A549 (cell line): ENCODE results near the gene LUC7L2. TPM values are rescaled to one million over a fixed set of nuclear protein-coding genes. Genes with fewer than 3 reads are reported as not detected.

ENCODE experiments used
- ATAC-seq, 2 experiments: fragments of 200-7000 bp in 1 of 2; fragments of >200 bp in 1 of 2; cut with Nextera tagmentation in 1 of 2; cut with Tn5 transposase in 1 of 2; 3 replicates each; pipeline versions ENCODE4 v1.8.0 to v1.9.1; 2018 to 2020; ENCODE audit warnings: mild to moderate bottlenecking in 1 of 2, moderate library complexity in 1 of 2
- CTCF ChIA-PET: fragments of 300-600 bp; sonication (Branson Sonifier 250); formaldehyde crosslinking; extraction: SDS; loops from one replicate; lab custom pipeline; 2021; ENCODE audit warnings: antibody characterized with exemption, inconsistent platforms; lab: Yijun Ruan, JAX
- POLR2A ChIA-PET: fragments of 350-600 bp; formaldehyde crosslinking; extraction: SDS; loops from one replicate; lab custom pipeline; 2021; ENCODE audit warnings: antibody characterized with exemption, inconsistent platforms; lab: Yijun Ruan, JAX
- DNase-seq, 2 experiments: peaks; one replicate each; pipeline versions ENCODE4 v3.0.0 to v3.0.0-alpha.2; 2011 to 2016; ENCODE audit warnings: low read depth in 1 of 2, low spot score in 1 of 2
- FAIRE-seq: peaks from 2 replicates; lab custom pipeline; 2011; peaks lifted over from hg19 to GRCh38; lab: Jason Lieb, UNC
- H3K27ac ChIP-seq, 2 experiments: fragments of >200 bp; sonication (Bioruptor Twin); formaldehyde crosslinking; 3 replicates each; pipeline ENCODE4 v1.5.1; 2016 to 2017
- H3K4me1 ChIP-seq: fragments of >200 bp; sonication (Bioruptor Twin); formaldehyde crosslinking; 3 replicates; pipeline ENCODE4 v1.6.1; 2016
- H3K4me2 ChIP-seq: fragments of >200 bp; sonication (Bioruptor Twin); formaldehyde crosslinking; 3 replicates; pipeline ENCODE4 v1.6.1; 2016
- H3K4me3 ChIP-seq: fragments of >200 bp; sonication (Bioruptor Twin); formaldehyde crosslinking; 3 replicates; pipeline ENCODE4 v1.5.1; 2016
- H3K9me3 ChIP-seq: fragments of >200 bp; sonication (Bioruptor Twin); formaldehyde crosslinking; 3 replicates; pipeline ENCODE4 v1.6.1; 2016
- EHMT2 ChIP-seq: fragments of 200-600 bp; sonication (generic); IDR thresholded peaks from 2 replicates; pipeline ENCODE4 v1.6.1; 2016; ENCODE audit warnings: antibody characterized with exemption, low read depth, mild to moderate bottlenecking, moderate library complexity
- FOXS1 ChIP-seq: fragments of 250-450 bp; sonication (Bioruptor Pico); IDR thresholded peaks from 2 replicates; pipeline ENCODE4 v1.5.0; 2020; ENCODE audit warnings: mild to moderate bottlenecking, moderate library complexity
- HES2 ChIP-seq: fragments of >200 bp; sonication (Bioruptor Twin); formaldehyde crosslinking; IDR thresholded peaks from 2 replicates; pipeline ENCODE4 v1.6.1; 2016
- MAFK ChIP-seq: fragments of 450-650 bp; IDR thresholded peaks from 2 replicates; pipeline ENCODE4 v1.6.1; 2014; ENCODE audit not compliant: partially characterized antibody
- MAX ChIP-seq: IDR thresholded peaks from 2 replicates; pipeline ENCODE4 v1.6.1; 2012
- NFE2L2 ChIP-seq: fragments of 150-350 bp; conservative IDR thresholded peaks from 2 replicates; pipeline ENCODE4 v1.6.1; 2014; ENCODE audit warnings: low read length
- PBX3 ChIP-seq: IDR thresholded peaks from 2 replicates; pipeline ENCODE4 v1.6.1; 2012
- WGBS: methylation state at CpG from one replicate; pipeline ENCODE4 v1.1.6; 2017; ENCODE audit errors: missing lambda C conversion rate; 5-methylcytosine and 5-hydroxymethylcytosine counted together
- polyA plus RNA-seq, 4 experiments: library from polyadenylated mRNA; depleted of rRNA in 3 of 4; stranded (reverse); fragments of >200 nt; fragmentation: RNase III in 1 of 4; extraction: RNeasy Plus Mini Kit Qiagen cat#74134 plus additional on column Dnase treatment in 1 of 4; gene quantifications; 2 replicates in 3 of 4; 3 replicates in 1 of 4; pipeline ENCODE4 v1.2.3, GENCODE V29; 2011 to 2017
- small RNA-seq, 6 experiments: library from RNA; depleted of rRNA; stranded (forward); fragments of <200 nt; gene quantifications; one replicate each; pipeline ENCODE3, GENCODE V24; 2012

LUC7L2 gene
- polyA plus RNA-seq, 2 of the 4 experiments (the other 2 are of a cell fraction): 49.5 to 75.7 TPM

DNA sequence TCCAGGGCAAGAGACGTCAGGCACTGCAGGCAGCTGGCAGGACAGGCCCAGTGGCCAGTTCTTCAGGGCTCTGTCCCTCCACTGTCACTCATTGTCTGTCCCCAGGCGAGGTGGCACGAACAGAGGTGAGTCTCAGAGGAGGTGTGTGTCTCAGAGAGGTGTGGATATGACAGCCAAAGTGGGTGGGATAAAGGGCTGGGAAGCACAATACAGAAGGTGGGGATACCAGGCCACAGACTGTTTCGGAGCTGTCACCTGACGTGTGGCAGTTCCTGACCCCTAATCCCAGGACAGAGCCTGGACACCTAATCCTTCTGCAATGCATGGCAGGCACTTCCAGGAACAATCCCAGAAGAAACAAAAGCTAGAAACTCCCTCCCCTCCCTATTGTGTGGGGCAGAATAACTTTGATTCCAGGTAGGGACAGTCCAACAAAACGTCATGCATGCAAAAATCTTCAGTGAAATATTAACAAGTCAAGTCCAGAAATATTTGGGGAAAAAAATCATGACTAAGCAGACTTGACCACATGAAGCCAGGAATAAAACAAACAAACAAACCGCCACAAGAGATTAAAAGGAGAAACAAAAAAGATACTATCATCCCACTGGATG, 112.2 kb downstream of the LUC7L2 start:
- TF ChIP-seq PBX3 (0 out of 2 replicates have a peak, but pooled peaks have one; percentile 32), FOXS1 (0 out of 2 replicates have a peak, but pooled peaks have one; percentile 34), EHMT2 (no peak), HES2 (no peak), MAX (peak; percentile 34), MAFK (peak; percentile 98), NFE2L2 (peak; percentile 29; the same call in 1 of the 2 replicates)
- Histone ChIP-seq H3K4me2 (peak overlapping the region; percentile 71), H3K4me1 (peaks cover 17% of the 10 kb centered on the region), H3K4me3 (no peak overlapping the region), H3K9me3 (peaks cover 11% of the 10 kb centered on the region), H3K27ac (peak overlapping the region; percentile 69 to 90)
- FAIRE-seq: peak; percentile 82
- peak; percentile 77 to 82 for ATAC-seq
- ChIA-PET POLR2A (no interaction called here), CTCF (interaction anchor here (0.6 to 3.2 kb wide), 4 partner anchors 10 to 185 kb away, joined by 4 to 14 read pairs (median 6); no protein-coding TSS in a partner anchor)
- 42% methylated on average over 7 of the region's 7 CpGs for WGBS
- DNase-seq: peak; percentile 44 to 72

Small RNA genes lying within 50 kb of the gene (small RNA-seq; reads per million reads assigned to genes)
- gene RNU6-206P: 0 reads per million in 6 experiments
- gene RNU6-911P: 0 reads per million in 6 experiments

Other genes starting within 250 kb of the LUC7L2 start
- 5.6 and 5.7 TPM in 2 replicates for gene UBN2, start 128.7 kb upstream of the LUC7L2 start, polyA plus RNA-seq (2011; rRNA removed)
- gene UBN2, start 128.7 kb upstream of the LUC7L2 start, polyA plus RNA-seq (2017; fragmentation: RNase III; extraction: RNeasy Plus Mini Kit Qiagen cat#74134 plus additional on column Dnase treatment): 1.8 to 2.2 TPM (median 2.1 TPM) in 3 replicates
- gene FMC1, start 18.6 kb upstream of the LUC7L2 start, polyA plus RNA-seq (2011; rRNA removed): 21.1 and 23.4 TPM in 2 replicates
- gene FMC1, start 18.6 kb upstream of the LUC7L2 start, polyA plus RNA-seq (2017; fragmentation: RNase III; extraction: RNeasy Plus Mini Kit Qiagen cat#74134 plus additional on column Dnase treatment): 18.9 to 22.4 TPM (median 20.5 TPM) in 3 replicates
- gene KLRG2, start 123.8 kb downstream of the LUC7L2 start, polyA plus RNA-seq (2011; rRNA removed): 0.56 and 0.65 TPM in 2 replicates
- 0.45 to 0.51 TPM (median 0.48 TPM) in 3 replicates for gene KLRG2, start 123.8 kb downstream of the LUC7L2 start, polyA plus RNA-seq (2017; fragmentation: RNase III; extraction: RNeasy Plus Mini Kit Qiagen cat#74134 plus additional on column Dnase treatment)
- gene CLEC2L, start 163.8 kb downstream of the LUC7L2 start, polyA plus RNA-seq (2011; rRNA removed): 0.28 TPM in 1 of 2 replicates, not detected in the other
- gene CLEC2L, start 163.8 kb downstream of the LUC7L2 start, polyA plus RNA-seq (2017; fragmentation: RNase III; extraction: RNeasy Plus Mini Kit Qiagen cat#74134 plus additional on column Dnase treatment): 0.13 TPM in 1 of 3 replicates, not detected in the others